GM18909 (cell line): ENCODE results near the gene REEP6.
A peak's percentile ranks its signal among the peaks of the same experiment; 100 is the strongest.

Experiments
- ATAC-seq: cut with Tn5 transposase; IDR thresholded peaks from one replicate; pipeline ENCODE4 v1.9.1; 2021; ENCODE audit warnings: mild to moderate bottlenecking; ENCODE audit not compliant: unreplicated experiment, poor library complexity

Gene REEP6

GRCh38 chr19:1491114-1491848 lies at the start of gene REEP6:
Gene REEP6, plus strand, starts transcription at chr19:1491181. Its CDS starts 89 bp downstream, at chr19:1491270.
- ATAC-seq: no peak

- ATAC-seq: no peak
Observed at GRCh38 chr19:1441677-1442438, 49.1 kb upstream of the REEP6 start.

DNA sequence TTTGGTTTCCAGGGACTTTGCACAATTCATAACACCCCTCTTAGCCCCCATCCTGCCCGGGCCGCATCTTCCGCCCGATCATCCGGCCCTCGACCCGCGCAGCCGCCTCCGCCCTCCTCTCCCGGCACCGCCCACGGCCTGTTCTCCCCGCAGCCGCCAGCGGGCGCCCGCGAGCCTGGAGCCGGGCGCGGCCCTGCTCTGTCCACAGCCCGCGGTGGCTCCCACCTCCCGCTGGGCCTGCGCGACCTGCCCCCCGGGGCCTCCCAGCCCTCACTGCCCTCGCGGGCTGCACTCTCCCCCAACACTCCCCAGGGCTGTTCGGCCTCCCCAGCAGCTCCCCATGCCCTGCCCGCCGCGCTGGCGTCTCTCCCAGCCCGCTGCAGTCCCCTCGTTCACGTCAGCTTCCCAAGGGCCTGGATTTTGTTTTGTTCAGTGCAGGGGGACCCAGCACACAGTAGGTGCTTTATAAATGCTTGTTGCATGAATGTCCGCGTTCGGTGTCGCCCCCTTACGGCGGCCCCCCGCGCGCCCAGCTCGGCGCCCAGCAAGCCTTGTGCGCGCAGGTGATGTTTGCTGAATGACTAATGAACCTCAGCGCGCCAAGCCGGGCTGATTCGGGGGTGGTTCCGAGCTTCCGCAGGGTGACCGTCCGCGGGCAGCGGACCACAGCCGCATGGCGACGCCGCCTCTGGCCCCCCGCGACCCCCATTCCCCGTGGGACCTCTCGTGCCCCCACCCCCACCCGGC lies 45.6 kb upstream of the REEP6 start:
- peak; percentile 74 for ATAC-seq

DNA sequence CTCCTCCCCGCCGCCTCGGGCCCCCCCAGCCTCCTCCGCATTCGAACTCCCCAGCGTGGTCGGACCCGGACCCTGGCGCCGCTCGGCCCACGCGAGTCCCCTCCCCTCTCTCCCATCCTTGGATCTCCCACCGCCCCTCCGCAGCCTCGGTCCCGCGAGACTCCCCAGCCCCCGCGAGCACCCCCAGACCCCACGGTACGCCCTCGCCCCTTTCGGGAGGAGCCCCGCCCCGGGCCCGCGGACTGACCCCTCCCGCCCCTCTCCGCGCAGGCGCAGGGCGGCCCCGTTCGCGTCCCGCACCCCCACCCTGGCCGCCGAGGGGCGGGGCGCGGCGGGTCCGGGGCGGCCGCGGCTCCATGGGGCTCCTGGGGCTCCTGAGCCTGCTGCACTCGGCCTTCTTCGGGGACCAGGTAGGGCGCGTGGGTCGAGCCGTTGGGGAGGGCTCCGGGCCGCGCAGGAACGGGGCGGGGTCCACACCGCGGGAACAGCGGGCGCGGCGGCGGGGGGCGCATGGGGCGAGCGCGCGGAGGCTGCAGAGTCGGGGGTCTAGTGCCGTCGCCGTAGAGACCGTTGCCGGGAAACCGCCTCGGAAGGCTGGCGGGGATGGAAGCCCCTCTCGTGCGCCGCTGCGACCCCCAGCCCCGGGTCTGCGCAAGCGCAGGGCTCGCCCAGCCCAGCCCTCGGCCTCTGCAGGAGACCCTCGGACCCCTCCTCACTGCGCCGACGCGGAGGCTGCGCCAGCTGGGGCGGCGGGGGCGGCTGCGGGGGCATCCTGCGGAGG lies 44.9 kb upstream of the REEP6 start:
- ATAC-seq: no peak

GRCh38 chr19:1446713-1447481 lies 44.1 kb upstream of the REEP6 start:
- ATAC-seq: no peak

GRCh38 chr19:1447504-1447903 lies 43.5 kb upstream of the REEP6 start:
- no peak for ATAC-seq

- ATAC-seq: no peak
Observed at GRCh38 chr19:1447944-1448343, 43.0 kb upstream of the REEP6 start.

DNA sequence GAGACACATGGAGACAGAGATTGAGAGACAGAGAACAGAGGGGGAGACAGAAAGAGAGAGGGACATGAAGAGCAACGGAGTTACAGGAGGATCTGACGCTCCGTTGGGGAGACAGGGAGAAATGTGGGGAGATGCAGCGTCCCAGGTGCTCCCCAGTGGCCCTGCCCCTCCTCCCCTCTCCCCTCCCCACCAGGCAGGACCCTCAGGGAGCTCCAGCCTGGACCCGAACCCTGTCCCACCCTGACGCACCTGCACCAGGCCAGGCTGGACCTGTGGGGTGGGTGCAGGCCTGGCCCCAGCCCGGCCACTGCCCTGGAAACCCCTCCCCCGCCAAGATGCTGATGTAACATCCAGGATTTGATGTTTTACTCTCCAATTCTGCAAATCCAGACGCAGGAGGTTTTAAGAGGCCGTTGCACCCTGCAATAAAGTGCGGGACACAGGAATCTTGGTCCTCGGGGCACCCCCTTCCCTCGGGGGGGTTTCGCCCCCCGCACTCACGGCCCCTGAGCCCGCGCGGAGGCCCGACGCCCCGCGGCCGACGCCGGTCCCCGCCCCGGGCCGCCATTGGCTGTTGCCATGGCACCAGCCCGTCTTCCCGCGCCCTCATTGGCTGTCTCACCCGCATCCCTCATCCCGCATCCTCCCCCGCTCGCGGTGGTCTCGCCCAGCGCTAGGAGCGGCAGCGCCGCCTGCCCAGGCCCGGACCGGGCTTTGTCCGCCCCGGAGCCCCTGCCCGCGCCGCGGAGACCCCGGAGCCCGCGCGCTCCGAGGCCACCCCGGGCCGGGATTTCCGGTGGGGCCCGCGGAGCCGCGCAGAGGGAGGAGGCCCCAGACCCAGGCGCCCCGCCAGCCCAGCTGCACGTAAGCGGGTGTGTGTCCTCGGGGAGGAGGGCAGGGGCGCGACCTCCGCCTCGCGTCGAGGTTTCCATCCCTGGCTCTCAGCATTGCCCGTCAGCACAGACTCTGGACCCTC lies 41.2 kb upstream of the REEP6 start, which contains the start of gene APC2:
Gene APC2 (plus strand): TSS at position 655 of the 976 bp plus-strand sequence. CDS start 2,881 bp downstream, outside the sequence.
- ATAC-seq: no peak

GRCh38 chr19:1450735-1451731 lies 39.9 kb upstream of the REEP6 start:
- ATAC-seq: no peak

DNA sequence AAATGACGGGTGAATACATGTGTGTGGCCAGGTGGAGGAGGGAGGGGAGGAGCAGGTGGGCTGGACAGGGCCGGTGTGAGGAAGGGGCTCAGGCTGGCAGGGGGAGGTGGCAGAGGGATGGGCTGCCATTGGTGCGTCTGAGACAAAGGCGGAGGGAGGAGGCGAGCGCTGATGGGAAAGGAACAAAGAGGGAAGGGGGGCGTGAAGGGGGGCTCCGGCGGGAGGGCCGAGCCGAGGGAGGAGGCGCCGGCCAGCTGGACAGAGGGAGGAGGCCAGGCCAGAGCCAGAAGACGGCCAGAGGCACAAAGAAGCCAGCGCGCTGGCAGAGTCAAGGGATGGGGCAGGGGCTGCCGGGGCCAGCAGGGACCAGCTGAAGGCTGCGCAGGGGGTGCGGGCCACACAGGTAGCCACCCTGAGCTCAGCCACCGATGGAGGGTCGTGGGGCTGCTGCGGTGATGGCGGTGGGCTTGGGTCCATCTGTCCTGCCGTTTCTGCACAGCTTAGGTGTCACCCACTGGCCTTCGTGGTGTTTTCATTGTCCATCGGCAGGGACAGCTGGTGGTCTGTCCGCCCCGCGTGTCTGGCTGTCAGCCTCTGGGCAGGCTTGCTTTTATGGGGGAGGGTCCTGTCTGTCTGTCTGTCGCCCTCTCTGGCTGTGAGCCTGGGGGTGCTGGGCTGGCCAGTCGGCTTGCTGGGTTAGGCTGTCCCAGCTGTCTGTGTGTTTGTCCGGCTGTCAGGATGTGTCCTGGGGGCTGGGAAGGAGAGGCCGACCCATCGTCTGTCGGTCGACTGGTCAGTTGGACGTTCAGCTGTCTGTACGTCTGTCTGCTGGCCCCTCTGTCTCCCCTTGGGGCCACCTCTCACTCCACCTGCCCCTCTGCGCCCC lies 38.8 kb upstream of the REEP6 start:
- ATAC-seq: no peak

DNA sequence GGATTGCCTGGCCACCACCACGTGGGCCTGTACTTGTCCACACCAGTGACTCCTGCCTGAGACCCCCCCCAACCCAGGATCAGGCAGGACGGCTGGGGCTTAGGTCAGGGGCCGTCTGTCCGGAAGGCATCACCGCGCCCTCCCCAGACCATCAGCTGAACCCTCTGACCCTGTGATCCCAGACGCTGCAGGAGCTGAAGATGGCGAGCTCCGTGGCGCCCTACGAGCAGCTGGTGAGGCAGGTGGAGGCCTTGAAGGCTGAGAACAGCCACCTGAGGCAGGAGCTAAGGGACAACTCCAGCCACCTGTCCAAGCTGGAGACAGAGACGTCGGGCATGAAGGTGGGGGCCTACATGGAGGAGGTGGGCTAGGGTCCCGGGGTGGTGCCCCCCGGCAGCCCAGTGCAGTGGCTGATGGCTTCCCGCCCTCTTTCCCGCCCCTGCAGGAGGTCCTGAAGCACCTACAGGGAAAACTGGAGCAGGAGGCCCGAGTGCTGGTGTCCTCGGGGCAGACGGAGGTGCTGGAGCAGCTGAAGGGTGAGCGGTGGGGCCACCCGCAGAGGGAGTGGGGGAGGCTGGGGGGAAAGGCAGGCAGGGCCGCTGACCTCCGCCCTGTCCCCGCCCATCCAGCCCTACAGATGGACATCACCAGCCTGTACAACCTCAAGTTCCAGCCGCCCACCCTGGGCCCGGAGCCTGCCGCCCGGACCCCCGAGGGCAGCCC lies 38.0 kb upstream of the REEP6 start:
- no peak for ATAC-seq

- ATAC-seq: no peak
Observed at GRCh38 chr19:1453525-1454364, 37.2 kb upstream of the REEP6 start.

DNA sequence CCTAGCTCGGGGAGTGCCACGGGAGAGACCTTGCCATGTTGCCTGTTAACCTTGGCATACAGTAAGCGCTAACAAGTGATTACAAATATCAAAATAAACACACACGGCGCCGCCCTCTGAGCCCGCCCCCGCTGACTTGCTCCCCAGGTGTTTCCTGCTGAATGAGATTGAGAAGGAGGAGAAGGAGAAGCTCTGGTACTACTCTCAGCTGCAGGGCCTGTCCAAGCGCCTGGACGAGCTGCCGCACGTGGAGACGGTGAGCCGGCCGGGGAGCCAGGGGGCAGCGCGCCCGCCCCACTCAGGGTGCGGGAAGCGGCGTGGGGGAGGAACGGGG lies 36.0 kb upstream of the REEP6 start:
- ATAC-seq: no peak

DNA sequence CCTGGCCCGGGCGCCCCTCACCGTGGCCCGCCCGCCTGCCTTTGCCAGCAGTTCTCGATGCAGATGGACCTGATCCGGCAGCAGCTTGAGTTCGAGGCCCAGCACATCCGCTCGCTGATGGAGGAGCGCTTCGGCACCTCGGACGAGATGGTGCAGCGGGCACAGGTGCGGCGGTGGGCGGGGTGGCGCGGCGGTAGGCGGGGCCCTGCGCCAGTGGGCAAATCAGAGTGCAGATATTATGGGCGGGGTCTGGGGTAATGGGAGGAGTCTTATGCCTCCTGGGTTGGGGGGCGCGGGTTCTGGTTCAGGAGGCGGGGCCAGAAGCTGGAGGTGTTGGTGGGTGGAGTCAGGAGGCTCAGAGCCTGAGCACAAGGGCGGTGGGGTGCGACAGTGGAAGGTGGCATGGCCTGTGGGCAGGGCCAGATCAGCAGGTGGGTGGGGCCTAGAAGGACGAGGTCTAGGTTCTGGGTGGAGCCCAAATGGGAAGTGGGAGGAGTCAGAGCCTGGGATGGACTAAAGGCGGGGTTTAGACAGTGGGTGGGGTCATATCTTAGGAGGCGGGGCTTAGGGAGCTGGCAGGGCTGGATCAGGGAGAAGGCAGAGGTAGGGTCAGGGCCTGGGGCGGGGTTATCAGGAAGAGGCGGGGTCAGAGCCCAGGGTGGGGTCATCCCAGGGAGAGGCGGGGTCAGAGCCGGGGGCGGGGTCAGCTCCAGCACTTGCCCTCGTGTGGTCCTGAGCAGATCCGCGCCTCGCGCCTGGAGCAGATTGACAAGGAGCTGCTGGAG lies 35.5 kb upstream of the REEP6 start:
- ATAC-seq: no peak
